GM19395 (cell line): ENCODE results near the gene VDAC1.
"Not testable (repeated sequence)": the region's sequence is repeated elsewhere in the genome, so short reads cannot be mapped to it uniquely, and the experiment has no call there.

ENCODE experiments used
- ATAC-seq: cut with Tn5 transposase; IDR thresholded peaks from one replicate; pipeline ENCODE4 v1.9.1; 2021; ENCODE audit warnings: mild to moderate bottlenecking, moderate library complexity; ENCODE audit not compliant: unreplicated experiment

VDAC1 gene, protein sequence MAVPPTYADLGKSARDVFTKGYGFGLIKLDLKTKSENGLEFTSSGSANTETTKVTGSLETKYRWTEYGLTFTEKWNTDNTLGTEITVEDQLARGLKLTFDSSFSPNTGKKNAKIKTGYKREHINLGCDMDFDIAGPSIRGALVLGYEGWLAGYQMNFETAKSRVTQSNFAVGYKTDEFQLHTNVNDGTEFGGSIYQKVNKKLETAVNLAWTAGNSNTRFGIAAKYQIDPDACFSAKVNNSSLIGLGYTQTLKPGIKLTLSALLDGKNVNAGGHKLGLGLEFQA

DNA sequence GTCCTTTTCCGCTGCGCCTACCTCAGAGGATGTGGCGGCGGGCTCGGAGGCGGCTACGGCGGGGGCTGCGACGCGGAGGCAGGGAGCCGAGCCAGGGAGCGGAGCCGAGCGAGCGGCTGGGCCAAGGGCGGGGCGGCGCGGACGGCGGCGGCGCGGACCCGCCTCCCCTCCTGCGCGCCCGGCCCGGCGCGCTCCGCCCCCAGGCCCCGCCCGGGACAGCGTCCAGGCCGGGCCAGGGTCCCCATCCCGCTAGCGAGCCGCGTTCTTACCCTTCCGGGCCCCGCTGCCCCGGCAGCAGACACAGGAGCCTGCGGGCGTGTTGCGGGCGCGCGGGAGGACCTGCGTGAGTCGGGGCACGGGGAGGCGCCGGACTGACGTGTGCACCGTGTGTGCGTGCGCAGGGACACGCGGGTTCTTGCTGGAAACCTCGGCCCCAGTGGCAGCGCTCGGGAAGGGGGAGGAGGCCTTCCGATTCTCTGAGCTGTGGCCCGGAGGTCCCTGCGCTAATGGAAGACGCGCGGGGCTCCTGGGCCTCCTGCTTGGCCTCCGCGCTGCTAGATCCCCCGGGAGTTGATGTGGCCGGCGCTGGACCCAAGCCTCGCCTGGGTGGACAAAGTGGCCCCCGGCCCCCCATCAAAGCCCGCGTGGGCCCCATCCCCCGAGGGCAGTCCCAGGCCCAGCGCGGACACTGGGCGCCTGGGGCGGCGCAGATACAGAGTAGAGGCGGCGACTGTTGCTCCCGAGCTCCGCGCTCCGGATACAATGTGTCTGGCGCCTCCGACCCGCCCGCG lies at the start of gene VDAC1:
TSS of gene VDAC1 (minus strand) at position 350 of the 791 bp plus-strand sequence. CDS start 11,963 bp downstream, outside the sequence.
- ATAC-seq = peak; percentile 79

DNA sequence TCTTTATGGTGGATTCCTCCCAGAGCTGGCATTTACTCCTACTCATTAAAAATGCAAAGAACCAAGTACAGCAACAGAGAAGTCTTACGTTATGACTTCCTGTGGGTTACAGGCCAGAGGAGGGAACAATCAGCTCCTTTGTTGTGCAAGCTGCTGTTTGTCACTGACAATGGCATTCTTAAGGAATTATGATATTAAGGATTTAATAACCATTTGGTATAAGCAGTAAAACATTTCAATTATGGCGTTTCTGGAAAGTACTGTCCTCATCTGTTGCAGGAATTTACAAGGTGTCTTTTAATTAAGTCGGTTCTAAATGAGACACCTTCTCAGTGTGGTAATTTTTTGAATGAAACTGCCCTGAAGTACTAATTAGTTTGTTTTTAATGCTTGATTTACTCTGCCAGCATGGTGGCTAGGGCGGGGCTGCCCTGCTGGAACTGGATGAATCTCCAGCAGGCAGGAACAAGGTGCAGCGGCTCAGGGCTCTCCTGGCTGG lies 49.1 kb upstream of the VDAC1 start:
- no peak for ATAC-seq

DNA sequence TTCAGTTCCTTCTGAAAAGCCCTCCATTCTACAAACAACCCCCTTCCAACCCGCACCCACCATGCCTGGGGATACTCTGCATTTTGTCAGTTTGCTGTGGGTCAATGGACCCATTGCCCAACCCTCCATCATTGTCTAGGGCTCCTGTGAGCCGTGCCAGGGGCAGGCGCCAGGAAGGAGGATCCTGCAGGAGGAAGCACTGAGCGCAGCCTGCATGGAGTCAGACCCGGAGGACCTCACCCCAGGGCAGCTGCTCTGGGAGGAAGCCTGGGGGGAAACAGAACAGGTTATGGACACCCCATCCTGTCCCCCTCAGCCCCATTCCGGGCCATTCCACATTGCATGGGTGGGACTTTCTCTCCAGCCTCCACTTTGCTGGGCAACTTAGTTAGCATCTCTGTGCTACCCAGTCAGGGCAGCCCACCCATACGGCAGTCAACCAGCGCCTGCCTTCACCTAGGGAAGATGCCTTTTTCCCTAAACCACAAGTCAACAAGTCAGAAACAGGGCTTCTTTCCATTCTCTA lies 48.6 kb upstream of the VDAC1 start:
- no peak for ATAC-seq

DNA sequence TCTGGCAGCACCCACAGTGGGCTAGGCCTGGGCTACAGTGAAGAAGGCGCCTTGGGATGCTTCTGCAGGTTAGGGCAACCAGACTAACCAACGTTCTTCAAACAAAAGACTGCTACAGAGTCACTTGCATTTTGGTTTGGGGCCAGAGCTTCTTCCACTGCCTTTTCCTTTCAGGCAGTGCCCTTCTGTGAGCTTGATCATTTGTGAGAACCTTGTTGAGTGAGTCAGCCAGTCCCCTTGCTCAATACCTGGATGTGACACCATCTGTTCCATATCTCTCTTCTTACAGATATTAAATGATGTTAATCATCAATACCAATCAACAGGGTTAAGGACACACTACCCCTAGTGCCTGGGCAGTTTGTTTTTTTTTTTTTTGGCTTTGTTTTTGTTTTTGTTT lies 46.5 kb upstream of the VDAC1 start:
- no peak for ATAC-seq

DNA sequence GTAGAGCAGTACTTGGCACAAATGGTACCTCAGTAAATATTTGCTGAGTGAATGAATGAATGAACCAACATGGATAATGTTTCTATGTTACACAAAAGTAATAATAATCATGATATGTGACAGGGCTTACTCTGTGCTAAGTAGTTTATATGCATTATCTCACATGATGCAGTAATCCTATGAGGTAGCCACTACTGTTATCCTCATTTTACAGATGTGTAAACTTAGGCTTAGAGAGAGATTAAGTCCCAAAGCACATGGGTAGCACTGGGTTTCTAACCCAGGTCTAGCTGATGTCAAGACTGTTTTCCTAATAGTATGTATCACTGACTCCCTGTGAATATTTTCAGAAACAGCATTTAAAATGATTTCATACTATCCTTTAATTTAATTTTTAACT lies 44.1 kb upstream of the VDAC1 start:
- no peak for ATAC-seq

DNA sequence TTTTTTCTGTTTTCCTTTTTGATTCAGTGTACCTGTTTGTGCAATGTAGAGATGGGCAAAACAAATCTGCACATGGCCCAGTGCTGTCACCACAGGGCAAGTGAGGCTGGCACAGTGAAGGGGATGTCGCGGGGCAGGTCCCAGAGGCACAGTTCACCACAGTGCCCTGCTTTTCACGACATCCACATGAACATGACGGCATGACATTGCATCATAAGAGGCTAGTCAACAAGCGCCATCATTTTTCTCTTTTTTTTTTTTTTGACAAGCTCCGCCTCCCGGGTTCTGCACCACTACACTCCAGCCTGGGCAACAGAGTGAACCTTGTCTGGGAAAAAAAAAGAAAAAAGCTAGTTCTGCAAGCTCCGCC lies 42.9 kb upstream of the VDAC1 start:
- no peak for ATAC-seq

DNA sequence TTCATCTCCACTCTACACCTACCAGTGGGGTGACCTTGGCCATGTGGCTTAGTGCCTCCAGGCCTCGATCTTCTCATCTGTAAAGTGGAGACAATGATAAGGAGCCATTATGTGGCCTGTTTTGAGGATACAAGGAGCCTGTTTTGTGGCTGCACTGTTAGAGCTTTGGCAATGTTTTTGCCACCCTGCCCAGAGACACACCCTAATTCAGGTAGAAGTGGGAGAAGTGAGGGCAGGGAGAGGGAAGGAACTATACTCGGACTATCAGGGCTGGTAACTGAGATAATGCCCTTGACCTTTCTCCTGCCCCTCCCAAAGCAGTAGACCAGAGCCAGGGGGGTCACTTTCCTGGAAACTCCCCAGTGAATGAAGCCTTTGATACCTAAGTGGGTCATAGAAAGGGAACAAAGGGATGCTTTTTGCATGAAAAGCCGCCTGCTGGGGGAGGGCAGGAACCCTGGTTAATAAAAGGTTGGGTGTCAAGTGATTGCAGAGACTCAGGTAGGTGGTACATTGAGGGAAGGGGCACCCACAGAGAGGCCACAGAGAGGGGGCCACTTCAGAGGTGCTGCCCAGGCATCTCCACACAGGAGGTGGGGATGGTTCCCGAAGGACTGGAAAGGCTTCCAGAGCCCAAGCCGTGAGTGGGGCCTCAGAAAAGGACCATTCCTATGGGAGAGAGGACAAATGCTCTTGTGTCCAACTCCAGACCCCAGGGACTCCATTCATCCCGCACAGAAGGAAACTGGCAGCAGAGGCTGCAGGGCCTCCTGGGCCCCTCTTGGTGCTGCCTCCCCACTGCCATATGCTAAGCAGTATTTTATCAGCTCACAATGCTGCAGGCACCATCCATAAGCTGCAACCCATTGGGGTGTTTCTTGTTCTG lies 42.3 kb upstream of the VDAC1 start:
- no peak for ATAC-seq

DNA sequence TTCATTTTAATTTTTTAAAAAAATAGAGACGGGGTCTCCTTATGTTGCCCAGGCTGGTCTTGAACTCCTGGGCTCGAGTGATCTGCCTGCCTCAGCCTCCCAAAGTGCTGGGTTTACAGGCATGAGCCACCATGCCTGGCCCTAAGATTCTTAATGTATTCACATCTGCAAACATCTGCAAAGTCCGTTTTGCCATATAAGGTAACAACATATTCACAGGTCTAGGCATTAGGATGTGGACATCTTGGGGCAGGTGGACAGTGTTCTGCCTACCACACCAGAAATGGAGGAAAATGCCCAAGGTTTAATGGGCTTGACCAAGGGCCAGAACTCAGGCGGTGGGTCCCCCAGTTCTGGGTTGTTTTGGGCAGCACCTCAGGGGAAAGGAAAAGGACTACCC lies 41.6 kb upstream of the VDAC1 start:
- ATAC-seq = no peak

DNA sequence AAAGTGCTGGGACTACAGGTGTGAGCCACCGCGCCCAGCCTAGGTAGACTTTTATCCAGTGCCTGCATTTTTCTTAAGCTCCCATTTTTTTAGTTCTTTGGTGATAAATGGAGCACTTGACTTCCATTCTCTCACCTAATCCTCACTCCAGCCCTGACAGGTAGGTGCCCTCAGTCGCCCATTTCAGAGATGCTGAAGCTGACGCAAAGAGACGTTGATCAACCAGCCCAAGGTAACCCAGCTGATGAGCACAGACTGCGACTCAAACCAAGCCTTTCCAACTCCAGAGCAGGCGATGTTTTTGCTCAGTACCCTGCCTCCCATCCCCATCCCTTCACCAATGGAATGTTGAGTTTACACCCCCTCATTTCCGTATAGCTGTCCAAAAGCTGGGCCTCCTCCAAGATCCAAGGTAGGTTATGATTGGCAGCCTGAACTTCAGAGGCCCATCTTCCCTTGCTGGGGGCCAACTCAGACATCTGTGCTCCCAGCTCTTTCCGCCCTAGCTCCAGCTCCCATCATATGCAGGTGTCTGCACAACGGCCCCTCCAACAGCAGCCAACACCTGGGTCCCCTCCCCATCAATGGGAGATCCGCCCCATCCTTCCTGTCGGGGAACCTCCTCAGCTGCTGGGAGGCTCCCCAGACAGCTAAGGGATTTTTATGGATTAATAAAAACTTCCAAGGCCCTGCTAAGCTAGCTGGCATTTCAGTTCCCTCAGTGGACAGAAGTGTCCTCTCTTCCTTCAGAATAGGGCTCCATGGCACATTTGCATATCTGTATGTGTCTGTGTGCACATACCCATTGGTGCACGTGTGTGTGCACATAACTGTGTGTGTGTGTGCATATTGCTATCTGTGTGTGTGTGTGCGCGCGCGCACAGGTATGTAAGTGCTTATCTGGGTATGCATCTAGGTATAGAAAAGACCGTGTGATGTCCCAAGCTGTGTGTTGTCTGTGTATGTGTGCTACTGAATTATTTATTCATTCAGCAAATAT lies 39.3 kb upstream of the VDAC1 start:
- ATAC-seq = no peak

DNA sequence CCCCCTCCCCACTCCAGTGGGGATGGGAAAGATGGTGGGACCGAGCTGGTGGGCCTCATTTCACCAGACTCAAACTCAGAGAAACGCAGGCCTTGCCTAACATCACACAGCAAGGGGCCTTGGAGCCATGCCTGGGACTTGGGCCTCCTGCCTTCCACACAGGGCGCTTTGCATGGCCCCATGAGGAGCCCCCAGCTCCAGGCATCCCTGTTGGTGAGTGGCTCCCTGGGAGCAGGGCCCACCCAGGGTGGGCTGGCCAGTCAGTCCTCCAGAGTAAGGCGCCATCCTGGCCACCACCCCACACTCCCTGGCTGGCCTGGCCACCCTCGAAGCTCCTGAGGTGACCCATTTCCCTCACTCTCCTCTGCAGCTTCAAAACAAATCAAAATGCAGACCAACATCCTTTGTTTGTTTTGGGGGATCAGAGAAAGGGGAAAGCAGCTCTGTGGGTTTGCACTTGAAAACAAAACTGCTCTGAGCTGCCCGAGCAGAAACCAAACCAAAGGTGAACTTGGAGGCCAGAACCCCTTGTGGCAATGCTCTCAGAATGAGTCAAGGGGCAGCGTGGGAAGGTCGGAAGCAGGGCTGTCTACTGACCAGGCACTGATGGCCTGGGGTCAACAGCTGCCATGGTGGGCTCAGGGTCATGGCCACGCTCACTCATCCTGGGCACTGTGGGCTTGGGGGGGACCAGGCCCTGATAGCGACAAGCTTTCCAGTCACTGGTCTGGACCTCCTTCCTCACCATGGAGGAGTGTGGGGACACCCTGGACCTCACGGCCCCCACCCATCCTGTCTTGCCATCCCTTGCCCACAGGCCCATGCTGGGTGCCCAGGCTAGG lies 37.0 kb upstream of the VDAC1 start:
- ATAC-seq = peak; percentile 66

DNA sequence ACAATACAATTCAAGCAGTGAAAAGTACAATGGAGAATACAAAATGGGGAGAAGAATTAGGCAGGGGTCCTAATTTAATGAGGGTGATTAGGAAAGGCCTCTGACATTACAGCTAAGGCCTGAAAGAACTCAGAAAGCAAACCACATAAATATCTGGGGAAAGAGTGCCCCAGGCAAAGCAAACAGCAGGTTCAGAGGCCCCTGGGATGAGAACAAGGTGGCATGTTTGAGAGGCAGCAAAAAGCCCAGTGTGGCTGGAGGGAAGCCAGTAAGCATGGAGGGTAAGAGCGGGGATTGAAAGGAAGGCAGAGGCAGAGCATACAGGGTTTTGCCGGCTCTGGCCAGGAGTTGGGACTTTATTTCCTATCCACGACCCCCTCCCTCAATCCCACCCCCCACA lies 33.4 kb upstream of the VDAC1 start:
- no peak for ATAC-seq

DNA sequence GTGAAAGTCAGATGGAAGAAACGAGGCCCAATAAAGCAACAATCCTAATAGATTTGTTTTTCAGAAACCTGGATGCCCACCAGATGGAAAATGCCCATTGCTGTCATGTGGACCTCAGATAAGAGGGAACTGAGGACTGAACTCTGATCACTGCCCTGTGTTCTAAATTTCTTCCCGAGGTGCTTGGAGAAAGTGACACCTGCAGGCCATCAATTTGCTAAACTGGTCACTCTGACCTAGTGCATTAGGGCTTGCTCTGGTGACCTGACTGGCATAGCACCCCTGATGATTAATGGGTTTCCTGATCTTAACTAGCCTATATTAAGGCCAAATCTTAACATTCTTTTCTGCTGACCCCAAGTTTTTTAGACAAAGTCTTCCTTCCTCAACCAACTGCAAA lies 32.4 kb upstream of the VDAC1 start:
- no peak for ATAC-seq

DNA sequence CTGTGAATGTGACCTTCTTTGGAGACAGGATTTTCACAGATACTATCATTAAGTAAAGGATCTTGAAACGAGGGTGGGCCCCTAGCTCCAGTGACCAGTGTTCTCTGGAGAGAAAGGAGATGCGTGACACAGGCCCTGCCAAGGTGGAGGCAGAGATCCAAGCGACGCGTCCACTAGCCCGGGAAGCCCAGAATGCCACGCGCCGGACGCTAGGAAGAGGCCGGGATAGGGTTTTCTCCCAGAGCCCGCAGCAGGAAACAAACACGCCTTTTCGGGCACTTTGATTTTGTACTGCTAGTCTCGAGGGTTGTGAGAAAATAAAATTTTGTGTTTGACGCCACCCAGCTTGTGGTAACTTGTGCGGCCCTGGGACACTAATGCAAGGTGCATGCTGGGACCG lies 29.6 kb upstream of the VDAC1 start:
- no peak for ATAC-seq

DNA sequence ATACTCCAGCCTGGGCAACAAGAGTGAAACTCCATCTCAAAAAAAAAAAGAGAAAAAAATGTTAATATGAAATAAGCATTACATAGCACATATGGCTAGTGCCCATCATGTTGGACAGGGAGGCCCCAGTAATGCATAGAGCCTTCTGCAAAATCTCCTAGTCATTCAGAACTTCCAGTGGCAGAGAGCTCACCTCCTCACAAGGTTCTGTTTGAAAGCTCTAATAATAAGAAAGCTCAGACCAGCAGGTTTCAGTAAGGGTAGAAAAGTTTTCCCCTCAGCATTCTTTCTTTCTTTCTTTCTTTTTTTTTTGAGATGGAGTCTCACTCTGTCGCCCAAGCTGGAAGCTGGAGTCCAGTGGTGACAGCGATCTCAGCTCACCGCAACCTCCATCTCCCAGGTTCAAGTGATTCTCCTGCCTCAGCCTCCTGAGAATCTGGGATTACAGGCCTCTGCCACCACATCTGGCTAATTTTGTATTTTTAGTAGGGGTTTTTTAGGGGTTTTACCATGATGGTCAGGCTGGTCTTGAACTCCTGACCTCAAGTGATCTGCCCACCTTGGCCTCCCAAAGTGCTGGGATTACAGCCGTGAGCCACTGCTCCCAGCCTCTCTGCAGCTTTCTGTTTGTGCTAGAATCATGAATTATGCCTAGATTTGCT lies 25.7 kb upstream of the VDAC1 start:
- not testable (repeated sequence) for ATAC-seq

DNA sequence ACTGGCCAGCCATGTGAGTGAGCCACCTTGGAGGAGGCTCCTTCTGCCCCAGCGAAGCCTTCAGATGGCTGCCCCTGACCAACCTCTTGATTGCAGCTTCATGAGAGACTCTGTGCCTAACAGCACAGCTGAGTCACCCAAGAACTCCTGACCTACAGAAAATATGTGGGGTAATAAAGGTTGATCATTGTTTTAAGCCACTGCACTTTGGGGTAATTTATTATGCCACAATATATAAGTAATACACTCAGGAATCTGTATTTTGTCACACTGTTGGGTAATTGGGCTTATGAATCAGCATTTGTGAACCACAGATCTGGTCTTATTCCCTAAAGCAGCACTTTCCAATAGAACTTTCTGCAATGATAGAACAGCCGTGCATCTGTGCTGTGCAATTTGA lies 24.4 kb upstream of the VDAC1 start:
- no peak for ATAC-seq

DNA sequence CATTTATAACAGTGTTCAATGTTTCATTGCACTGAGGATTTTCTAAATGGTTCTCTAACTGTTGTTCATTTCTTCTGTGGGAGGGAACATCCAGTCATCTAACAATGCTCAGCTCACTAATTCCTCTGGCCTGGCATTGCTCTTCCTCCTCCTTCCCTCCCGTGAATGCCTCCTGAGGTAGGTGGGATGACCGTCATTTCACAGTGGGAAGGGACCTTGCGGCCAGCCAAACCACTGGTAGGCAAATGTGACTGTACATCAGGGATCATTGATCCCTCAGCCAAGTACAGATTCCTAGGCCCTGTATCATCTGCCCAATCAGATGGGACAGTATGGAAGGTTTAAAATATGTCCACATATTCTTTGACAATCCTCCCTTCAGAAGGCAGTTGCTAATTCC lies 23.7 kb upstream of the VDAC1 start:
- ATAC-seq = no peak

DNA sequence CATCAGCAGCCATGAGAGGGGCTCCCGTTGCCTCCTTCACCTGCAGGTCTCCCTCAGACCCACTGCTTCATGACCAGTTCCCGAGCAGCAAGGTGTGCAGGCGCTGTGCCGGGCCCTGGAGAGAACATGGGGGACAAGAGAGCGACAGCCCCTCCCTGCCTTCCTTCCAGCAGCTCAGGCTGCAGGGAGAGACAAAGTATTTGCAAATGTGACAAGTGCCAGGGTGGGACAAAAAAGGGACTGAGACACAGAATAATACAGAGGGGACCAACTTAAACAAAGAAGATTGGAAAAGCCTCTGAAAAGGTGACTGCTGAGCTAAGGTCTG lies 22.5 kb upstream of the VDAC1 start:
- no peak for ATAC-seq

DNA sequence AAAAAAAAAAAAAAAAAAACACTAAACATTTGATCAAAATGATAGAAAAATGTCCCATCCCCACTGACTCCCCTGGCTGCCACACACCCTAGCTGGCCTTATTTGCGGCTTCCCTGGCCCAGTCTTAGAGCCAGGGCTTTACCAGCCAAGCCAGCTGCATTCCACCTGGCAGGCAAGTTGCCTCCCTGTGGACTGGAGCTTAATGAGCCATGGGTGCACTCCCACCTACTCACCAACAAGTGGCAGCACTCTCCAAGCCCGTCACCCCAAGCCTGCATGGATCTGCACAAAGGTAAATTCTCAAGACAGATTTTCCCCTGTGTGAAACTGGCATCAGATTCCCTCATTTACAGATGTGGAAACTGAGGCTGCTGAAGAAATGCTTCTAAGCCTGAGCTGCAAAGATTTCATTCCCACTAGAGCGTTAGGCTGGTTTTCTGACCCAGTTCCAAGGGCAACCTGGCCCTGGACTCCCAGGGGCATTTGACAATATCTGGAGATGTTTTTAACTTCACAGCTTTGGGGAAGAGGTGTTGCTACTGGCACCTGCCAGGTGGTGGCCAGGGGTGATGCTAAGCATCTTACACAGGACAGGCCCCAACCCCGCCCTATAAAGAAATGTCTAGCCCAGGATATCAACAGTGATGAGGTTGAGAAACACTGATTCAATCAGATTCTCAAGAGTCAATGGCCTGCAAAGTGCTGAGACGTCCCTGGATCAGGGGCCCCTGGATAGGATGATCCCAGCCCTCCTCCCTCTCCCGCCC lies 21.9 kb upstream of the VDAC1 start:
- no peak for ATAC-seq
